CD14-positive monocyte (primary cell): Measurements from ENCODE around the gene MEX3D. TPM values are rescaled to one million over a fixed set of nuclear protein-coding genes. Genes with fewer than 3 reads are reported as not detected.

Experiments
- DNase-seq, 3 donors: peaks; one replicate each; pipeline ENCODE4 v3.0.0-alpha.2; 2011 to 2022
- H2AFZ ChIP-seq: 2 replicates; pipeline ENCODE4 v1.6.0; 2012; ENCODE audit warnings: mild to moderate bottlenecking, low read depth, low read length, inconsistent platforms; ENCODE audit not compliant: insufficient read depth, poor library complexity, severe bottlenecking
- H3K27ac ChIP-seq, 2 donors: 1 replicate in 1 of 2; 2 replicates in 1 of 2; pipeline ENCODE4 v1.5.1; 2012 to 2013; ENCODE audit warnings: low read length in 2 of 2, control low read depth in 1 of 2, inconsistent platforms in 1 of 2, low read depth in 1 of 2, mild to moderate bottlenecking in 1 of 2
- H3K27me3 ChIP-seq, 2 donors: one replicate each; pipeline versions ENCODE4 v1.6.0 to v1.6.1; 2011 to 2013; ENCODE audit warnings: low read length in 2 of 2; ENCODE audit not compliant: control insufficient read depth in 2 of 2, insufficient read depth in 2 of 2
- H3K36me3 ChIP-seq, 2 donors: replicated peaks in 1 of 2; 1 replicate in 1 of 2; 2 replicates in 1 of 2; pipeline versions ENCODE4 v1.5.1 to v1.6.1; 2012 to 2013; ENCODE audit warnings: low read length in 2 of 2, control low read depth in 1 of 2, inconsistent platforms in 1 of 2, mild to moderate bottlenecking in 1 of 2; ENCODE audit not compliant: insufficient read depth in 2 of 2, control insufficient read depth in 1 of 2
- H3K4me1 ChIP-seq, 2 donors: 1 replicate in 1 of 2; 2 replicates in 1 of 2; pipeline versions ENCODE4 v1.5.1 to v1.6.1; 2012 to 2013; ENCODE audit warnings: low read length in 2 of 2, control low read depth in 1 of 2, inconsistent platforms in 1 of 2, mild to moderate bottlenecking in 1 of 2, moderate library complexity in 1 of 2; ENCODE audit not compliant: insufficient read depth in 2 of 2, control insufficient read depth in 1 of 2
- H3K4me2 ChIP-seq: replicated peaks from 2 replicates; pipeline ENCODE3; 2012; ENCODE audit warnings: low read length, moderate library complexity, mild to moderate bottlenecking; ENCODE audit not compliant: poor library complexity, severe bottlenecking; ENCODE audit errors: extremely low read depth
- H3K4me3 ChIP-seq, 3 experiments: fragments of 200-600 bp in 1 of 3; sonication (generic) in 1 of 3; replicated peaks in 1 of 3; 1 replicate in 2 of 3; 2 replicates in 1 of 3; pipeline ENCODE4 v1.5.1; 2011 to 2013; ENCODE audit warnings: low read length in 3 of 3, mild to moderate bottlenecking in 3 of 3, control low read depth in 2 of 3, low read depth in 2 of 3, inconsistent platforms in 1 of 3, moderate library complexity in 1 of 3
- H3K79me2 ChIP-seq: 2 replicates; pipeline ENCODE4 v1.6.0; 2012; ENCODE audit warnings: mild to moderate bottlenecking, control low read depth, inconsistent platforms, low read length, moderate library complexity; ENCODE audit not compliant: insufficient read depth
- H3K9ac ChIP-seq: 2 replicates; pipeline ENCODE4 v1.6.0; 2017; ENCODE audit warnings: low read length, mild to moderate bottlenecking; ENCODE audit not compliant: insufficient read depth, poor library complexity, severe bottlenecking
- H3K9me3 ChIP-seq, 2 donors: replicated peaks in 1 of 2; 1 replicate in 1 of 2; 2 replicates in 1 of 2; pipeline versions ENCODE4 v1.5.1 to v1.6.1; 2012 to 2013; ENCODE audit warnings: low read length in 2 of 2, control low read depth in 1 of 2; ENCODE audit not compliant: control insufficient read depth in 1 of 2, insufficient read depth in 1 of 2
- H4K20me1 ChIP-seq: 2 replicates; pipeline ENCODE4 v1.6.0; 2012; ENCODE audit warnings: mild to moderate bottlenecking, low read length, control low read depth, moderate library complexity; ENCODE audit not compliant: insufficient read depth
- H3K27ac Mint-ChIP-seq, 7 donors: one replicate each; pipeline ENCODE4 v1.8.0; 2020; ENCODE audit warnings: mild to moderate bottlenecking in 7 of 7, mixed read lengths in 7 of 7, moderate library complexity in 6 of 7, inconsistent platforms in 2 of 7
- H3K27me3 Mint-ChIP-seq, 3 donors: one replicate each; pipeline ENCODE4 v1.8.0; 2021 to 2022; ENCODE audit warnings: low read depth in 3 of 3, mild to moderate bottlenecking in 3 of 3, mixed read lengths in 3 of 3, moderate library complexity in 3 of 3, inconsistent platforms in 1 of 3
- H3K36me3 Mint-ChIP-seq, 2 donors: one replicate each; pipeline ENCODE4 v1.8.0; 2020; ENCODE audit warnings: mixed read lengths in 2 of 2, inconsistent platforms in 1 of 2, mild to moderate bottlenecking in 1 of 2
- H3K4me1 Mint-ChIP-seq: one replicate; pipeline ENCODE4 v1.8.0; 2020; ENCODE audit warnings: mild to moderate bottlenecking, mixed read lengths
- H3K4me3 Mint-ChIP-seq, 2 donors: one replicate each; pipeline ENCODE4 v1.8.0; 2020; ENCODE audit warnings: mild to moderate bottlenecking in 2 of 2, mixed read lengths in 2 of 2, moderate library complexity in 1 of 2
- H3K9me3 Mint-ChIP-seq, 7 donors: one replicate each; pipeline ENCODE4 v1.8.0; 2020 to 2022; ENCODE audit warnings: mixed read lengths in 7 of 7, mild to moderate bottlenecking in 6 of 7, moderate library complexity in 6 of 7, inconsistent platforms in 2 of 7
- CTCF ChIP-seq: fragments of 200-600 bp; IDR thresholded peaks from one replicate; pipeline ENCODE4 v1.8.0; 2022; ENCODE audit warnings: antibody characterized with exemption, mild to moderate bottlenecking
- WGBS: methylation state at CpG from one replicate; pipeline ENCODE4 v1.1.5; 2013; ENCODE audit warnings: missing lambda C conversion rate; ENCODE audit not compliant: insufficient coverage; 5-methylcytosine and 5-hydroxymethylcytosine counted together
- intact Hi-C, 2 donors: fragments of 100-400 bp; cut with micrococcal nuclease; formaldehyde crosslinking; loops; one replicate each; pipeline versions ENCODE4 v1.15.0 to v1.15.1; 2023
- polyA plus RNA-seq, 3 donors: library from polyadenylated mRNA; depleted of rRNA in 1 of 3; unstranded in 2 of 3; stranded (reverse) in 1 of 3; fragments of 300-500 nt in 2 of 3; fragments of >200 nt in 1 of 3; fragmentation: Illumina TruSeq in 2 of 3; gene quantifications; 1 replicate in 2 of 3; 2 replicates in 1 of 3; pipeline ENCODE4 v1.2.3, GENCODE V29; 2012 to 2021

MEX3D gene
- polyA plus RNA-seq, 3 donors, result 0.08 to 1.0 (median 0.10) TPM

DNA sequence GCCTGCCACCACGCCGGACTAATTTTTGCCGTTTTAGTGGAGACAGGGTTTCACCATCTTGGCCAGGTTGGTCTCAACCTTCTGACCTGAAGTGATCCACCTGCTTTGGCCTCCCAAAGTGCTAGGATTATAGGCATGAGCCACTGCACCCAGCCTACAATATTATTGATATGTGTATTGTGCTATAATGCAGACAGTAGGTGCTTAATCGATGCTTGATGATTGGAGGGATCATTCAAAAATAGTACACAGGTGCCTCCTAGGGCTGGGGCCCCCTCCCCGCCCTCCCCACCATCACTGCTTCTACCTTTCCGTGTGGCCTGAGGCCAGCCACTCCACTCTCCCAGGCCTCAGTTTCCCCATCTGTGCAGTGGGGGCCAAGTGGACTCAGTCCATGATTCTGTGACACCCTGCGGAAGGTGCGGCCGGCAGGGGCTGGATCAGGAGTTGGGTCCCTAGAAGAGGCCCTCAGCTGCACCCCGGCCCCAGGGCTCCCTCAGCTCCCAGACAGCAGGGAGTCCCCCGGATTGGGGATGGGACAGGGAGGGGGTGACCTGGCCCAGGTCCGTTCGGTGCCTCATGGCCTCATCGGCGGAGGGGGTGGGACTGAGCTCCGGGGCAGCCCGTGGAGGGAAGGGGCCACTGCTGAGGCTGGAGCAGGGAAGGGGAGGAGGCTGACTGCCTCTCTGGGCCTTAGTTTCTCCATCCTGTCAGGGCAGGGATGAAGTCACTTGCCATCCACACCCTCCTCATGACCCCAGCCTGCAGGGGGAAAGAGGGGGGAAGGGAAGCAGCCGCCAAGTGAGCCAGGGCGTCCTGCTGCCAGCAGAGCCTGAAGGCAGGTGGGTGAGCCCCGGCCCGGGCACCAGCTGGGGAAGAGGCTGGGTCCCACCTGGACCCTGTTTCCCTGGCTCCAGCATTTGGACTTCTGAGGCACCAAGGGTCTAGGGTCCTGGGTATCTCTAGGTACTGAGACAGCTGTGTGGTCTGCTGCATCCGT, 56.5 kb downstream of the MEX3D start:
- H3K4me3 ChIP-seq, result no peak overlapping the region
- Mint-ChIP-seq H3K27me3 (peaks cover 39 to 79% (median 59%) of the 10 kb centered on the region in 3 donors), H3K4me1 (peaks cover 14% of the 10 kb centered on the region), H3K4me3 (peak overlapping the region in 1 of 2 donors; percentile 72), H3K36me3 (peaks cover 1 to 2% of the 10 kb centered on the region in 2 donors), H3K9me3 (peaks cover 13 to 38% (median 32%) of the 10 kb centered on the region in 7 donors), H3K27ac (peak overlapping the region in 1 of 7 donors; percentile 63)
- H3K79me2 ChIP-seq, result no peaks in the 10 kb centered on the region
- no peak overlapping the region for H3K27ac ChIP-seq
- no peak for DNase-seq
- peaks cover 12 to 25% of the 10 kb centered on the region in 2 donors for H3K4me1 ChIP-seq
- 57% methylated on average over 13 of the region's 22 CpGs for WGBS
- intact Hi-C loops, result loop anchor here in 1 of 2 donors (10.0 kb wide), 1 partner anchor 67 kb away; no protein-coding TSS in a partner anchor
- H3K4me2 ChIP-seq, result no peak overlapping the region
- TF ChIP-seq CTCF, result no peak
- H4K20me1 ChIP-seq, result no peaks in the 10 kb centered on the region
- no peak overlapping the region for H3K9ac ChIP-seq
- H3K36me3 ChIP-seq, result no peaks in the 10 kb centered on the region
- H3K9me3 ChIP-seq, result peaks cover 18 to 25% of the 10 kb centered on the region in 2 donors
- H3K27me3 ChIP-seq, result peaks cover 2 to 53% of the 10 kb centered on the region in 2 donors
- H2AFZ ChIP-seq, result no peak overlapping the region

GRCh38 chr19:1510807-1511206, 57.3 kb downstream of the MEX3D start:
- no peaks in the 10 kb centered on the region for H3K79me2 ChIP-seq
- peaks cover 14% of the 10 kb centered on the region for H3K4me1 Mint-ChIP-seq
- TF ChIP-seq CTCF, result no peak
- peaks cover 15 to 39% (median 32%) of the 10 kb centered on the region in 7 donors for H3K9me3 Mint-ChIP-seq
- no peak overlapping the region for H3K27ac Mint-ChIP-seq
- WGBS, result 61% methylated on average over 5 of the region's 9 CpGs
- H4K20me1 ChIP-seq, result no peaks in the 10 kb centered on the region
- H3K36me3 ChIP-seq, result no peaks in the 10 kb centered on the region
- peaks cover 14 to 27% of the 10 kb centered on the region in 2 donors for H3K9me3 ChIP-seq
- H3K4me1 ChIP-seq, result peaks cover 12 to 25% of the 10 kb centered on the region in 2 donors
- H2AFZ ChIP-seq, result no peak overlapping the region
- H3K27me3 Mint-ChIP-seq, result peaks cover 36 to 76% (median 61%) of the 10 kb centered on the region in 3 donors
- peak overlapping the region in 1 of 2 donors; percentile 58 for H3K4me3 Mint-ChIP-seq
- intact Hi-C loops, result loop anchor here in 1 of 2 donors (10.0 kb wide), 1 partner anchor 66 kb away; no protein-coding TSS in a partner anchor
- no peak for DNase-seq
- no peak overlapping the region for H3K27ac ChIP-seq
- no peak overlapping the region for H3K9ac ChIP-seq
- H3K36me3 Mint-ChIP-seq, result peaks cover 1 to 2% of the 10 kb centered on the region in 2 donors
- H3K27me3 ChIP-seq, result peaks cover 2 to 53% of the 10 kb centered on the region in 2 donors
- no peak overlapping the region for H3K4me3 ChIP-seq
- H3K4me2 ChIP-seq, result no peak overlapping the region
